Measurements from ENCODE around the gene CIDEC. TPM values are rescaled to one million over a fixed set of nuclear protein-coding genes. Genes with fewer than 3 reads are reported as not detected.
A peak's percentile ranks its signal among the peaks of the same experiment; 100 is the strongest.

Gene CIDEC
- total and polyA plus RNA-seq, 9 of the 15 experiments (the other 6 are each of a cell fraction or from before 2014, with no cell fraction given), result not detected

DNA sequence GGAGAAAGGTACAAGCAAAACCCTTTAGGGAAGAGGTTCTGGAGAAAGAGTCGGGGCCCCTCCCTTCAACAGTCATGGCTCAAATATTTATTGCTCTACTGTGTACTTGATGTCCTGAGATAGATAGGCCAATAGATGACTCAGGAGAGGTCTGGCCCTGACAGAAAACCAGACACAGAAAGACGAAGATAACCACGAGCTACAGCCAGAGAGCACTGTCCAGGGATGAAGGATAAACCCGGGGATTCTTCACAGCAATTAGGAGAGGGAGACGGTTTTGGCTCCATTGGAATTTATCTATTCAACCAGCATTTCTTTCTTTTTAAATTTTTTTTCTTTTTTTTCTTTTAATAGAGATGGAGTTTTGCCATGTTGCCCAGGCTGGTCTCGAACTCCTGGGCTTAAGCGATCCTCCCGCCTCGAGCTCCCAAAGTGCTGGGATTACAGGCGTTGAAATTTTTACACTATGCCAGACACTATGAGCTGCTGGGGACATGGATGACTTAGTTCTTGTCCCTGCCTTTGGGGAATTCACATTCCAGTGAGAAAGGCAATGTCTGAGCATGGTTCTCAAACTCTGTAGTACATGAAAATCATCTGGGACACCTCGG is 4.6 kb upstream of the CIDEC start (continued):
- no peak for TF ChIP-seq POLR2AphosphoS2 (IDR thresholded peaks at IDR 0.05; ENCODE audit: low read length)
- TF ChIP-seq SMARCB1 (IDR thresholded peaks at IDR 0.05; ENCODE audit: insufficient read length, low read depth), result peak; percentile 84

GRCh38 chr3:9883706-9884554 is 3.9 kb upstream of the CIDEC start:
- Histone ChIP-seq H3K36me3 (ENCODE audit: control insufficient read depth, insufficient read depth, low read length) (no peaks in the 10 kb centered on the region), H3K27me3 (ENCODE audit: control insufficient read depth in 2 of 2, insufficient read depth in 2 of 2, low read length in 2 of 2) (no peaks in the 10 kb centered on the region), H3K4me1 (replicated peaks in 1 of 2; ENCODE audit: control insufficient read depth in 2 of 2, insufficient read depth in 2 of 2, low read length in 2 of 2) (peaks cover 8 to 33% of the 10 kb centered on the region in 2 experiments; a peak in 4 of 5 replicates), H3K9me3 (replicated peaks; ENCODE audit: control insufficient read depth, insufficient read depth, low read depth, low read length) (no peaks in the 10 kb centered on the region), H3K79me2 (ENCODE audit: control insufficient read depth, insufficient read depth, low read length) (no peaks in the 10 kb centered on the region), H3K27ac (ENCODE audit: extremely low read depth, low read depth, low read length) (peak overlapping the region; percentile 21; the same call in 1 of the 3 replicates), H3K4me2 (ENCODE audit: insufficient read depth, low read length) (peak overlapping the region; percentile 61), H3K9ac (ENCODE audit: insufficient read depth in 1 of 2, low read depth in 2 of 2, low read length in 2 of 2) (no peak overlapping the region), H3K9me1 (ENCODE audit: control insufficient read depth, insufficient read depth, low read length) (no peaks in the 10 kb centered on the region), H3K4me3 (no peak overlapping the region), H2AFZ (ENCODE audit: low read depth, low read length) (peak overlapping the region; percentile 73), H4K20me1 (replicated peaks; ENCODE audit: control insufficient read depth, insufficient read depth, low read length) (no peaks in the 10 kb centered on the region)
- intact Hi-C loops (cut with micrococcal nuclease), result no loop called here
- FAIRE-seq (no peak), DNase-seq (ENCODE audit: extremely low read depth in 1 of 4, low spot score in 3 of 4) (no peak), ATAC-seq (no peak)
- CTCF ChIA-PET (ENCODE audit: low intra/inter-chr PET ratio), result no interaction called here
- BruUV-seq (replicated peaks), result no TSS peak
- POLR2A ChIA-PET, result interaction anchor here (0.6 to 2.4 kb wide), 12 partner anchors 8 to 487 kb away, joined by 3 to 10 read pairs (median 4); no protein-coding TSS in a partner anchor
- WGBS (ENCODE audit: insufficient coverage, low coverage, missing lambda C conversion rate), result 51% methylated on average over 7 of the region's 7 CpGs
- in situ Hi-C loops (cut with MboI), result no loop called here
- 0 out of 2 replicates have a peak, but pooled peaks have one; percentile 10 for TF ChIP-seq NCOA6 (IDR thresholded peaks at IDR 0.05)
- TF ChIP-seq AFF1 (IDR thresholded peaks at IDR 0.05; ENCODE audit: low read depth in 1 of 2, partially characterized antibody in 2 of 2), result no peak
- TF ChIP-seq DACH1 (IDR thresholded peaks at IDR 0.05; ENCODE audit: partially characterized antibody), result peak; percentile 35
- TF ChIP-seq, protein P1, sequence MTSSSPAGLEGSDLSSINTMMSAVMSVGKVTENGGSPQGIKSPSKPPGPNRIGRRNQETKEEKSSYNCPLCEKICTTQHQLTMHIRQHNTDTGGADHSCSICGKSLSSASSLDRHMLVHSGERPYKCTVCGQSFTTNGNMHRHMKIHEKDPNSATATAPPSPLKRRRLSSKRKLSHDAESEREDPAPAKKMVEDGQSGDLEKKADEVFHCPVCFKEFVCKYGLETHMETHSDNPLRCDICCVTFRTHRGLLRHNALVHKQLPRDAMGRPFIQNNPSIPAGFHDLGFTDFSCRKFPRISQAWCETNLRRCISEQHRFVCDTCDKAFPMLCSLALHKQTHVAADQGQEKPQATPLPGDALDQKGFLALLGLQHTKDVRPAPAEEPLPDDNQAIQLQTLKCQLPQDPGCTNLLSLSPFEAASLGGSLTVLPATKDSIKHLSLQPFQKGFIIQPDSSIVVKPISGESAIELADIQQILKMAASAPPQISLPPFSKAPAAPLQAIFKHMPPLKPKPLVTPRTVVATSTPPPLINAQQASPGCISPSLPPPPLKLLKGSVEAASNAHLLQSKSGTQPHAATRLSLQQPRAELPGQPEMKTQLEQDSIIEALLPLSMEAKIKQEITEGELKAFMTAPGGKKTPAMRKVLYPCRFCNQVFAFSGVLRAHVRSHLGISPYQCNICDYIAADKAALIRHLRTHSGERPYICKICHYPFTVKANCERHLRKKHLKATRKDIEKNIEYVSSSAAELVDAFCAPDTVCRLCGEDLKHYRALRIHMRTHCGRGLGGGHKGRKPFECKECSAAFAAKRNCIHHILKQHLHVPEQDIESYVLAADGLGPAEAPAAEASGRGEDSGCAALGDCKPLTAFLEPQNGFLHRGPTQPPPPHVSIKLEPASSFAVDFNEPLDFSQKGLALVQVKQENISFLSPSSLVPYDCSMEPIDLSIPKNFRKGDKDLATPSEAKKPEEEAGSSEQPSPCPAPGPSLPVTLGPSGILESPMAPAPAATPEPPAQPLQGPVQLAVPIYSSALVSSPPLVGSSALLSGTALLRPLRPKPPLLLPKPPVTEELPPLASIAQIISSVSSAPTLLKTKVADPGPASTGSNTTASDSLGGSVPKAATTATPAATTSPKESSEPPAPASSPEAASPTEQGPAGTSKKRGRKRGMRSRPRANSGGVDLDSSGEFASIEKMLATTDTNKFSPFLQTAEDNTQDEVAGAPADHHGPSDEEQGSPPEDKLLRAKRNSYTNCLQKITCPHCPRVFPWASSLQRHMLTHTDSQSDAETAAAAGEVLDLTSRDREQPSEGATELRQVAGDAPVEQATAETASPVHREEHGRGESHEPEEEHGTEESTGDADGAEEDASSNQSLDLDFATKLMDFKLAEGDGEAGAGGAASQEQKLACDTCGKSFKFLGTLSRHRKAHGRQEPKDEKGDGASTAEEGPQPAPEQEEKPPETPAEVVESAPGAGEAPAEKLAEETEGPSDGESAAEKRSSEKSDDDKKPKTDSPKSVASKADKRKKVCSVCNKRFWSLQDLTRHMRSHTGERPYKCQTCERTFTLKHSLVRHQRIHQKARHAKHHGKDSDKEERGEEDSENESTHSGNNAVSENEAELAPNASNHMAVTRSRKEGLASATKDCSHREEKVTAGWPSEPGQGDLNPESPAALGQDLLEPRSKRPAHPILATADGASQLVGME (CRISPR knock-in tag; IDR thresholded peaks at IDR 0.05), result 0 out of 2 replicates have a peak, but pooled peaks have one; percentile 12
- peak; percentile 47; the same call in 1 of the 2 replicates for TF ChIP-seq GTF2E2 (tag; IDR thresholded peaks at IDR 0.05)
- peak; percentile 31; the same call in 1 of the 2 replicates for TF ChIP-seq ZFX (CRISPR knock-in tag; IDR thresholded peaks at IDR 0.05)
- TF ChIP-seq PHB2 (IDR thresholded peaks at IDR 0.05; ENCODE audit: low read depth), result 0 out of 2 replicates have a peak, but pooled peaks have one; percentile 29
